ENCODE data around the gene ZNF460. TPM values are rescaled to one million over a fixed set of nuclear protein-coding genes. Genes with fewer than 3 reads are reported as not detected.

ZNF460 gene
- total and polyA plus RNA-seq, 10 of the 15 experiments (the other 5 are each of a cell fraction or from before 2014, with no cell fraction given): 0.15 to 43.0 (median 8.7) TPM

GRCh38 chr19:57282011-57282643 lies 1.8 kb downstream of the ZNF460 start (continued):
- TF ChIP-seq ZNF592 (IDR thresholded peaks at IDR 0.05) (no peak), KLF5 (IDR thresholded peaks at IDR 0.05; ENCODE audit: partially characterized antibody) (no peak), FOXM1 (IDR thresholded peaks at IDR 0.05; ENCODE audit: low read depth, low read length) (no peak), BRCA1 (IDR thresholded peaks at IDR 0.05; ENCODE audit: low read depth, low read length) (no peak), MEF2B (IDR thresholded peaks at IDR 0.05; ENCODE audit: partially characterized antibody, poor library complexity, severe bottlenecking) (peak; percentile 80), BCL11A (IDR thresholded peaks at IDR 0.05; ENCODE audit: low read depth, low read length) (no peak), ATF7 (IDR thresholded peaks at IDR 0.05; ENCODE audit: low read depth) (peak; percentile 17; the same call in 1 of the 2 replicates), NFIC (IDR thresholded peaks at IDR 0.05; ENCODE audit: low read depth, low read length) (0 out of 2 replicates have a peak, but pooled peaks have one; percentile 32), BHLHE40 (IDR thresholded peaks at IDR 0.05; ENCODE audit: borderline replicate concordance in 1 of 2, low read depth in 2 of 2, low read length in 1 of 2) (peak; percentile 91 to 93), NR2F1 (conservative IDR thresholded peaks at IDR 0.05) (peak; percentile 90), ZSCAN29 (IDR thresholded peaks at IDR 0.05) (peak; percentile 89), PML (IDR thresholded peaks at IDR 0.05; ENCODE audit: low read length) (no peak)
- TF ChIP-seq, protein P1, sequence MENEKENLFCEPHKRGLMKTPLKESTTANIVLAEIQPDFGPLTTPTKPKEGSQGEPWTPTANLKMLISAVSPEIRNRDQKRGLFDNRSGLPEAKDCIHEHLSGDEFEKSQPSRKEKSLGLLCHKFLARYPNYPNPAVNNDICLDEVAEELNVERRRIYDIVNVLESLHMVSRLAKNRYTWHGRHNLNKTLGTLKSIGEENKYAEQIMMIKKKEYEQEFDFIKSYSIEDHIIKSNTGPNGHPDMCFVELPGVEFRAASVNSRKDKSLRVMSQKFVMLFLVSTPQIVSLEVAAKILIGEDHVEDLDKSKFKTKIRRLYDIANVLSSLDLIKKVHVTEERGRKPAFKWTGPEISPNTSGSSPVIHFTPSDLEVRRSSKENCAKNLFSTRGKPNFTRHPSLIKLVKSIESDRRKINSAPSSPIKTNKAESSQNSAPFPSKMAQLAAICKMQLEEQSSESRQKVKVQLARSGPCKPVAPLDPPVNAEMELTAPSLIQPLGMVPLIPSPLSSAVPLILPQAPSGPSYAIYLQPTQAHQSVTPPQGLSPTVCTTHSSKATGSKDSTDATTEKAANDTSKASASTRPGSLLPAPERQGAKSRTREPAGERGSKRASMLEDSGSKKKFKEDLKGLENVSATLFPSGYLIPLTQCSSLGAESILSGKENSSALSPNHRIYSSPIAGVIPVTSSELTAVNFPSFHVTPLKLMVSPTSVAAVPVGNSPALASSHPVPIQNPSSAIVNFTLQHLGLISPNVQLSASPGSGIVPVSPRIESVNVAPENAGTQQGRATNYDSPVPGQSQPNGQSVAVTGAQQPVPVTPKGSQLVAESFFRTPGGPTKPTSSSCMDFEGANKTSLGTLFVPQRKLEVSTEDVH (IDR thresholded peaks at IDR 0.05; ENCODE audit: low read depth, partially characterized antibody): no peak
- TF ChIP-seq, protein P2, sequence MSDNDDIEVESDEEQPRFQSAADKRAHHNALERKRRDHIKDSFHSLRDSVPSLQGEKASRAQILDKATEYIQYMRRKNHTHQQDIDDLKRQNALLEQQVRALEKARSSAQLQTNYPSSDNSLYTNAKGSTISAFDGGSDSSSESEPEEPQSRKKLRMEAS (IDR thresholded peaks at IDR 0.05; ENCODE audit: low read depth, low read length): 0 out of 2 replicates have a peak, but pooled peaks have one; percentile 11
